Activated CD8-positive, alpha-beta memory T cell treated with anti-CD3 and anti-CD28 coated beads, Interleukin-2, amount 10 ng/mL, durations not matched to agents 7 days and 5 days (primary cell): ENCODE results near the gene RAB39A. TPM values are rescaled to one million over a fixed set of nuclear protein-coding genes. Genes with fewer than 3 reads are reported as not detected.
A peak's percentile ranks its signal among the peaks of the same experiment; 100 is the strongest.
"Not testable (repeated sequence)": the region's sequence is repeated elsewhere in the genome, so short reads cannot be mapped to it uniquely, and the experiment has no call there.

ENCODE experiments used
- ATAC-seq: fragments of 150-1000 bp; cut with Tn5 transposase; one replicate; pipeline ENCODE4 v1.10.0; 2021; ENCODE audit warnings: moderate library complexity
- CTCF ChIA-PET: fragments of 350-600 bp; sonication (Branson Sonifier 250); formaldehyde crosslinking; loops from one replicate; lab custom pipeline; 2021; ENCODE audit warnings: antibody characterized with exemption; lab: Charles Lee
- DNase-seq: peaks from one replicate; pipeline ENCODE4 v3.0.0-alpha.2; 2020
- H3K27ac Mint-ChIP-seq: one replicate; pipeline ENCODE4 v1.8.0; 2021; ENCODE audit warnings: mild to moderate bottlenecking, mixed read lengths
- H3K27me3 Mint-ChIP-seq: one replicate; pipeline ENCODE4 v1.8.0; 2021; ENCODE audit warnings: mixed read lengths
- H3K36me3 Mint-ChIP-seq: one replicate; pipeline ENCODE4 v1.8.0; 2021; ENCODE audit warnings: mild to moderate bottlenecking, mixed read lengths
- H3K4me1 Mint-ChIP-seq: one replicate; pipeline ENCODE4 v1.8.0; 2021; ENCODE audit warnings: mixed read lengths
- H3K4me3 Mint-ChIP-seq: one replicate; pipeline ENCODE4 v1.8.0; 2021; ENCODE audit warnings: mild to moderate bottlenecking, moderate library complexity, mixed read lengths
- H3K9me3 Mint-ChIP-seq: one replicate; pipeline ENCODE4 v1.8.0; 2022; ENCODE audit warnings: low read depth, mixed read lengths
- total RNA-seq, 2 experiments: library from RNA; stranded (reverse); gene quantifications; one replicate each; pipeline ENCODE4 v1.2.3, GENCODE V29; 2021

The RAB39A gene, protein sequence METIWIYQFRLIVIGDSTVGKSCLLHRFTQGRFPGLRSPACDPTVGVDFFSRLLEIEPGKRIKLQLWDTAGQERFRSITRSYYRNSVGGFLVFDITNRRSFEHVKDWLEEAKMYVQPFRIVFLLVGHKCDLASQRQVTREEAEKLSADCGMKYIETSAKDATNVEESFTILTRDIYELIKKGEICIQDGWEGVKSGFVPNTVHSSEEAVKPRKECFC
- under 1 TPM in 1 of 2 experiments, not detected in 1; 0.59 TPM for total RNA-seq

DNA sequence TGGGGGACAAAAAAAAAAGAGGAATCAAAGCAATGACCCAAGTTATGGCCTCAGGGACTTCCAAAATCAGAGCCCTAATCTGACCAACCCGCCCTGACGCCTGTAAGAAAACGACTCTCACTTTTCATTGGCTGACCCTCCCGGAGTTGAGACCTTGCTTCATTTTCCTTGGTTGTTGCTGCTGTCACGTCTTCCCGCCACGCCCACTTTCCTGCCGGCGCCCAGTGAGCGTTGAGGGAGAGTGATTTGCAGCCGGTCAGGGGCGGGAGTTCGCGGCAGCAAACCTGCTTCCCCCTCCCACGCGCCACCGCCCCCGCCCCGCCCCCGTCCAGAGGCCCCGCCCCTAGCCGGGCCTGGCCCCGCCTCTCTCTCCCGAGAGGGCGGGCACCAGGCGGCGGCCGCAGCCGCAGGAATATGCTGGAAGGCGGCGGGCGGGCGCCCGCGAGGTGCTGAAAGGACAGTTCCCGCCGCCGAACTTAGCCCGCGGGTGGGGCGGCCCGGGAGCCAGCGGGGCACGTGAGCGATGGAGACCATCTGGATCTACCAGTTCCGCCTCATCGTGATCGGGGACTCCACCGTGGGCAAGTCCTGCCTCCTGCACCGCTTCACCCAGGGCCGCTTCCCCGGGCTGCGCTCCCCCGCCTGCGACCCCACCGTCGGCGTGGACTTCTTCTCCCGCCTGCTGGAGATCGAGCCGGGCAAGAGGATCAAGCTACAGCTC is at the start of gene RAB39A:
RAB39A (plus strand) TSS at position 403 of the 721 bp plus-strand sequence; CDS start at position 524, 121 bp downstream.
- CTCF ChIA-PET = no interaction called here

DNA sequence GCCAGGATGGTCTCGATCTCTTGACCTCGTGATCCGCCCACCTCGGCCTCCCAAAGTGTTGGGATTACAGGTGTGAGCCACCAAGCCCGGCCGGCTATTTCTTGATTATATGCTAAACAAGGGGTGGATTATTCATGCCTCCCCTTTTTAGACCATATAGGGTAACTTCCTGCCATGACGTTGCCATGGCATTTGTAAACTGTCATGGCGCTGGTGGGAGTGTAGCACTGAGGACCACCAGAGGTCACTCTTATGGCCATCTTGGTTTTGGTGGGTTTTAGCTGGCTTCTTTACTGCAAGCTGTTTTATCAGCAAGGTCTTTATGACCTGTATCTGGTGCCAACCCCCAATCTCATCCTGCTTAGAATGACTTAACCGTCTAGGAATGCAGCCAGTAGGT is 46.8 kb upstream of the RAB39A start:
- not testable (repeated sequence) for H3K4me1 Mint-ChIP-seq, ATAC-seq, H3K9me3 Mint-ChIP-seq, H3K36me3 Mint-ChIP-seq, DNase-seq, H3K4me3 Mint-ChIP-seq, H3K27ac Mint-ChIP-seq, H3K27me3 Mint-ChIP-seq
- CTCF ChIA-PET = interaction anchor here (0.9 kb wide), 1 partner anchor 13 kb away, joined by 4 read pairs; no protein-coding TSS in a partner anchor

More for the DNA sequence above, at the start of gene RAB39A:
- Mint-ChIP-seq H3K9me3 (no peaks in the 10 kb centered on the region), H3K4me1 (peaks cover 15% of the 10 kb centered on the region), H3K4me3 (peak within 1 kb of the TSS; percentile 69), H3K27ac (no peak within 1 kb of the TSS), H3K27me3 (peaks cover 40% of the 10 kb centered on the region), H3K36me3 (no peaks in the 10 kb centered on the region)
- DNase-seq (peak; percentile 94), ATAC-seq (peak; percentile 92)

DNA sequence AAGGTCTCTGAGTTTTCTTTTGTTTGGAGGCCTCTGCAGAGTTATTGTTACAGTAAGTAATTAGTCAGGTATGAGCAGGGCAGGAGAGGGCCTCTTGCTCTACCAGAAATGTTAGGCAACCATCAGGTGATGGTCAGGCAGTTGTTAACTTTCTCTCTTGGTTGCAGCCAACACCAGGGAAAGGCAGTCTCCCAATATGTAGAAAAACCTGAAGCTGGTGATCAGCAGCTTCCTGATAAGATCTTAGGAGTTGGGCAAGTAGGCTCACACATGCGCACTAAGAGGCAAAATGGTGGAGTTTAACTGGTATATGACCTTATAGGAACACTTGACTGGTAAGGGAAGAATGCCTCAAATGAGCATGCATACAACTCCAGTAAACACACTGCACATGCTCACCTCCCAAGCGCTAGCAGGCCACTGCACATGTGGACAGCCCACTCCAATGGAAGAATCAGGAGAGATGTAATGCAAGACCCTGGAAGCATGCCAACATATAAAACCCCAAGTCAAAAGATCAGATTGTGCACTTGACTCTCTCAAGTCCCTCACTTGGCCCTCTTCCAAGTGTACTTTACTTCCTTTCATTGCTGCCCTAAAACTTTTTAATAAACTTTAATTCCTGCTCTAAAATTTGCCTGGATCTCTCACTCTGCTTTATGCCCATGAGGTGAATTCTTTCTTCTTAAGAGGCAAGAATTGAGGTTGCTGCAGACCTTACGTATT is 46.0 kb upstream of the RAB39A start:
- no peak overlapping the region for H3K27ac Mint-ChIP-seq

GRCh38 chr11:107898270-107898669 is 30.0 kb upstream of the RAB39A start:
- DNase-seq = no peak
- Mint-ChIP-seq H3K4me1 (no peaks in the 10 kb centered on the region), H3K9me3 (no peaks in the 10 kb centered on the region), H3K4me3 (no peak overlapping the region), H3K36me3 (no peaks in the 10 kb centered on the region), H3K27me3 (peaks cover 19% of the 10 kb centered on the region), H3K27ac (no peak overlapping the region)
- CTCF ChIA-PET = interaction anchor here (0.7 to 1.0 kb wide), 3 partner anchors 39 to 335 kb away, joined by 3 to 4 read pairs (median 3); no protein-coding TSS in a partner anchor
- ATAC-seq = peak; percentile 30

More for the DNA sequence above, 46.0 kb upstream of the RAB39A start:
- no peaks in the 10 kb centered on the region for H3K36me3 Mint-ChIP-seq
- CTCF ChIA-PET = interaction anchor here (0.9 kb wide), 1 partner anchor 13 kb away, joined by 4 read pairs; no protein-coding TSS in a partner anchor
- no peaks in the 10 kb centered on the region for H3K9me3 Mint-ChIP-seq
- no peak for ATAC-seq
- H3K4me1 Mint-ChIP-seq = no peaks in the 10 kb centered on the region
- no peak for DNase-seq
- peaks cover 7% of the 10 kb centered on the region for H3K27me3 Mint-ChIP-seq
- no peak overlapping the region for H3K4me3 Mint-ChIP-seq

- H3K36me3 Mint-ChIP-seq = no peaks in the 10 kb centered on the region
- H3K27ac Mint-ChIP-seq = no peak overlapping the region
- no peaks in the 10 kb centered on the region for H3K4me1 Mint-ChIP-seq
- no peaks in the 10 kb centered on the region for H3K9me3 Mint-ChIP-seq
- CTCF ChIA-PET = no interaction called here
- no peak for ATAC-seq
- H3K4me3 Mint-ChIP-seq = no peak overlapping the region
- H3K27me3 Mint-ChIP-seq = peaks cover 22% of the 10 kb centered on the region
- no peak for DNase-seq
Observed at GRCh38 chr11:107908211-107908610, 20.0 kb upstream of the RAB39A start.

- ATAC-seq, H3K27ac Mint-ChIP-seq, CTCF ChIA-PET, H3K36me3 Mint-ChIP-seq, H3K27me3 Mint-ChIP-seq, H3K9me3 Mint-ChIP-seq, H3K4me3 Mint-ChIP-seq, DNase-seq, H3K4me1 Mint-ChIP-seq: not testable (repeated sequence)
Observed at GRCh38 chr11:107912415-107912814, 15.8 kb upstream of the RAB39A start.

DNA sequence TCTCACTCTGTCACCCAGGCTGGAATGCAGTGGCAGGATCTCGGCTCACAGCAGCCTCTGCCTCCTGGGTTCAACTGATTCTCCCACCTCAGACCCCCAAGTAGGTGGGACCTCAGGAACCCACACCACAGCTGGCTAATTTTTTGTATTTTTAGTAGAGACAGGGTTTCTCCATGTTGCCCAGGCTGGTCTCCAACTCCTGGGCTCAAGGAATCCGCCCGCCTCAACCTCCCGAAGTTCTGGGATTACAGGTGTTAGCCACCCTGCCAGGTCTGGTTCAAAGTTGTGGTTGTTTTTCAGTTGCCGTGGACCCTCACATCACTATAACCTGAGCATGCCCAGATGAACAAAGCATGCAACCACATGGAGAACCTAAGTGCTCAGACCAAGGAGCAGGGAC is 13.0 kb upstream of the RAB39A start:
- DNase-seq (no peak), ATAC-seq (no peak)
- Mint-ChIP-seq H3K27ac (no peak overlapping the region), H3K36me3 (no peaks in the 10 kb centered on the region), H3K27me3 (peaks cover 2% of the 10 kb centered on the region), H3K9me3 (no peaks in the 10 kb centered on the region), H3K4me1 (peaks cover 4% of the 10 kb centered on the region), H3K4me3 (no peak overlapping the region)
- CTCF ChIA-PET = no interaction called here

DNA sequence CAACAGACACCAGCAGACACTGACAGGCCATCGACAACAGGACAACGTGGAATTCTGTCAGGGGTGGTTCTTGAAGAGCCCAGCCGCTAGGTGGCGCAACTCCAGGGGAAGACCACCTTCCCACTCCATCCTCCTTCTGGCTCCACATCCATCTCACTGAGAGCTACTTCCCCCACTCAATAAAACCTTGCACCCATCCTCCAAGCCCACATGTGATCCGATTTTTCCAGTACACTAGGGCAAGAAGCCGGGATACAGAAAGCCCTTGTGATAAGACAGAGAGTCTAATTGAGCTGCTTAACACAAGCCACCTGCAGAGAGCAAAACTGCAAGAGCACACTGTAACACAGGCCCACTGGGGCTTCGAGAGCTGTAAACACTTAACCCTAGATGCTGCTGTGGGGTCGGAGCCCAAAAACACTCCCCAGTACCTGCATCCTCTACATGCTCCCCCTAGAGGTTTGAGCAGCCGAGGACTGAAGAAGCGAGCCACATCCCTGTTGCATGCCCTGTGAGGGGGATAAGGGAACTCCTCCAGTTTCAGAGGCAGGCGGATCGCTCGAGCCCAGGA is 11.5 kb upstream of the RAB39A start:
- H3K4me1 Mint-ChIP-seq = peaks cover 4% of the 10 kb centered on the region
- CTCF ChIA-PET = interaction anchor here (0.7 to 1.8 kb wide), 9 partner anchors 12 to 716 kb away, joined by 3 to 5 read pairs (median 4); partner anchors contain the start of gene CUL5
- peaks cover 2% of the 10 kb centered on the region for H3K27me3 Mint-ChIP-seq
- ATAC-seq (peak; percentile 45), DNase-seq (peak; percentile 42)
- H3K27ac Mint-ChIP-seq = no peak overlapping the region
- no peaks in the 10 kb centered on the region for H3K36me3 Mint-ChIP-seq
- H3K9me3 Mint-ChIP-seq = no peaks in the 10 kb centered on the region
- H3K4me3 Mint-ChIP-seq = no peak overlapping the region

DNA sequence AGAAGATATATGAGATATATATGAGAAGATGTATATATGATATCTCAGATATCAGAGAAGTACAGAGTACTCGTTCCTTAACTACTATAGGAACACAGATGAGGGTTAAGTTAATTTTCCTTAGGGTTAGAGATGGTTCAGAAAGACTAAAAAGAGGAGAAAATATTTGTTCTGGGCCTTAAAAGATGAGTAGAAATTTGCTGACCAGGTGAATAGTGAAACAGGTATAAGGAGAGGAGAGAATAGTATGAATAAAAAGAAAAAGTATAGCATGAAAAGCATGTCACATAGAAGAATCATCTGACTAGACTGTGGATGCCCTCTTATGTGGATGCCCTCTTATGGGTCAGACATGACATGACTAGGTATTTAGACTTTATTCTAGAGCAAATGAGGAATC is 6.3 kb upstream of the RAB39A start:
- ATAC-seq = no peak
- peaks cover 27% of the 10 kb centered on the region for H3K27me3 Mint-ChIP-seq
- H3K9me3 Mint-ChIP-seq = no peaks in the 10 kb centered on the region
- H3K4me3 Mint-ChIP-seq = no peak overlapping the region
- CTCF ChIA-PET = interaction anchor here (1.3 kb wide), 1 partner anchor 8 kb away, joined by 3 read pairs; no protein-coding TSS in a partner anchor
- DNase-seq = no peak
- H3K36me3 Mint-ChIP-seq = no peaks in the 10 kb centered on the region
- no peaks in the 10 kb centered on the region for H3K4me1 Mint-ChIP-seq
- no peak overlapping the region for H3K27ac Mint-ChIP-seq

GRCh38 chr11:107923519-107923918 is 4.7 kb upstream of the RAB39A start:
- H3K36me3 Mint-ChIP-seq, CTCF ChIA-PET, H3K9me3 Mint-ChIP-seq, H3K4me3 Mint-ChIP-seq, DNase-seq, ATAC-seq, H3K27ac Mint-ChIP-seq, H3K4me1 Mint-ChIP-seq: not testable (repeated sequence)
- peaks cover 29% of the 10 kb centered on the region for H3K27me3 Mint-ChIP-seq

DNA sequence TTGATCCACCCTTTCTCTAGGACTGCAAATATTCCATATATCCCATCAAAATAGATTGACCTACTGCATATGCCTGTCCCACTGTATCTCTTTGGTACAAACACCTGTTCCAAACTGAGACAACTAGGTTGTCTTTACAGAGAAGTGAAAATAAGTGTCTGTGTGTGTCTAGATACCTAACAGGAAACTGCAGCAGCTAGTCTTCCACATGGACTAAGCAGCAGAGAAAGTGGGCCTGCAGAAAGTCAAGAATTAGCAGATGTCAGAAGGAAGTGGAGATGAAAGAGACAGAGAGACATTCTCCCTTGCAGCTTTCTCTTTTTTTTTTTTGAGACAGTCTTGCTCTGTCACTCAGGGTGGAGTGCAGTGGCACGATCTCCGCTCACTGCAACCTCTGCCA is 3.9 kb upstream of the RAB39A start:
- no peak overlapping the region for H3K27ac Mint-ChIP-seq
- H3K36me3 Mint-ChIP-seq = no peaks in the 10 kb centered on the region
- peaks cover 36% of the 10 kb centered on the region for H3K27me3 Mint-ChIP-seq
- CTCF ChIA-PET = no interaction called here
- no peaks in the 10 kb centered on the region for H3K9me3 Mint-ChIP-seq
- no peak for ATAC-seq
- peaks cover 10% of the 10 kb centered on the region for H3K4me1 Mint-ChIP-seq
- no peak overlapping the region for H3K4me3 Mint-ChIP-seq
- DNase-seq = no peak

- Mint-ChIP-seq H3K4me3 (peak overlapping the region; percentile 68), H3K9me3 (no peaks in the 10 kb centered on the region), H3K4me1 (peaks cover 15% of the 10 kb centered on the region), H3K27me3 (peaks cover 46% of the 10 kb centered on the region), H3K27ac (no peak overlapping the region), H3K36me3 (no peaks in the 10 kb centered on the region)
- CTCF ChIA-PET = no interaction called here
- DNase-seq = no peak
- no peak for ATAC-seq
Observed at GRCh38 chr11:107927559-107927958, 689 bp upstream of the RAB39A start.
